Endothelial cell of hepatic sinusoid (primary cell): ENCODE data around the gene NUF2.
"Not testable (repeated sequence)": the region's sequence is repeated elsewhere in the genome, so short reads cannot be mapped to it uniquely, and the experiment has no call there.

ENCODE experiments used
- in situ Hi-C: cut with HindIII; loops from 2 replicates; pipeline ENCODE4 v1.10.0; 2017; ENCODE audit warnings: low sequenced_read_pairs

The NUF2 gene

GRCh38 chr1:163321311-163322305, at the start of gene NUF2:
NUF2 (plus strand) TSS chr1:163321954; CDS start chr1:163326052, 4,098 bp downstream.
- in situ Hi-C loops, result no loop called here

GRCh38 chr1:163273766-163274441, 47.9 kb upstream of the NUF2 start:
- in situ Hi-C loops, result no loop called here

- in situ Hi-C loops, result no loop called here
Observed at GRCh38 chr1:163275222-163275621, 46.5 kb upstream of the NUF2 start.

GRCh38 chr1:163278602-163279001, 43.2 kb upstream of the NUF2 start:
- in situ Hi-C loops, result no loop called here

DNA sequence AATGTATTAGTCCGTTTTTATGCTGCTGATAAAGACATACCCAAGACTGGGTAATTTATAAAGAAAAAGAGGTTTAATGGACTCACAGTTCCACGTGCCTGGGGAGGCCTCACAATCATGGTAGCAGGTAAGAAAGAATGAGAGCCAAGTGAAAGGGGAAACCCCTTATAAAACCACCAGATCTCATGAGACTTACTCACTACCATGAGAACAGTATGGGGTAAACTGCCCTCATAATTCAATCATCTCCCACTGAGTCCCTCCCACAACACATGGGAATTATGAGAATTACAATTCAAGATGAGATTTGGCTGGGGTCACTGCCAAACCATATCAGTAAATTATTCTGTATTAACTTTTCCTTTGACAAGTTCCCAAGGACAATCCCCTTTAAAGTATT, 36.9 kb upstream of the NUF2 start:
- in situ Hi-C loops, result not testable (repeated sequence)

DNA sequence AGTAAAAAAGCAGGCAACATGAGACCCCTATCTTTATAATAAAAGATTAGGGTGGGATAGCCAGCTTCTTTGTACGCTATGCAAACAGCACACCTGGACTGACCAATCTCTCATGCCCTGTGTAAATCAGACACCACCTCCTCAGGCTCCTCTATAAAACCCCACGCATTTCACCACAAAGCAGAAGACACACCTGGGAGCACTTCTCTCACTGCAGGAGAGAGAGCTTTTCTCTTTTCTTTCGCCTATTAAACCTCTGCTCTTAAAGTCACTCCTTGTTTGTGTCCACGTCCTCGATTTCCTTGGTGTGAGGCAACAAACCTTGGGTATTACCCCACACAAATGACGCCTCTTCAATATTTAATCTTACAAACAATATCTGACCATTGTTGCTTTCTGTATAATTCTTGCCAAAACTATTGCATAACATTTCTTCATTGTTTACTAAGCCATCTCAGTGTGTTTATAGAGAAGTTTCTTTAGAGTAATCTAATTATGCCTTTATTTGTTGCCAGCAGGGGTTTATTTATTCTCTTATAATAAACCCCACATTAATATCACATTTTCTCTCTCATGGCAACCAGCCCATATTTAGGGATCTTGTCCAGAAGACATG, 31.6 kb upstream of the NUF2 start:
- in situ Hi-C loops, result loop anchor here (5.0 kb wide), 1 partner anchor 38 kb away; no protein-coding TSS in a partner anchor

- in situ Hi-C loops, result loop anchor here (5.0 kb wide), 1 partner anchor 39 kb away; no protein-coding TSS in a partner anchor
Observed at GRCh38 chr1:163291461-163291860, 30.3 kb upstream of the NUF2 start.

- in situ Hi-C loops, result loop anchor here (5.0 kb wide), 1 partner anchor 40 kb away; no protein-coding TSS in a partner anchor
Observed at GRCh38 chr1:163292153-163292552, 29.6 kb upstream of the NUF2 start.

DNA sequence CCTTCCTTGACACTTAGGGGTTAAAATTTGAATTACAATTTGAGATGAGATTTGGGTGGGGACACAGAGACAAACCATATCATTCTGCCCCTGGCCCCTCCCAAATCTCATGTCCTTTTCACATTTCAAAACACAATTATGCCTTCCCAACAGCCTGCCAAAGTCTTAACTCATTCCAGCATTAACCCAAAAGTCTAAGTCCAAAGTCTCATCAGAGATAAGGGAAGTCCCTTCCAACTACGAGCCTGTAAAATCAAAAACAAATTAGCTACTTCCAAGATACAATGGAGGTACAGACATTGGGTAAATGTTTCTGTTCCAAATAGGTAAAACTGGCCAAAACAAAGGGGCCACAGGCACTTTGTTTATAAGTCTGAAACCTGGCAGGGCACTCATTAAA, 28.3 kb upstream of the NUF2 start:
- in situ Hi-C loops, result loop anchor here (5.0 kb wide), 1 partner anchor 41 kb away; no protein-coding TSS in a partner anchor

GRCh38 chr1:163295949-163296348, 25.8 kb upstream of the NUF2 start:
- in situ Hi-C loops, result no loop called here

GRCh38 chr1:163296504-163297263, 25.1 kb upstream of the NUF2 start:
- in situ Hi-C loops, result no loop called here

GRCh38 chr1:163298365-163298764, 23.4 kb upstream of the NUF2 start:
- in situ Hi-C loops, result no loop called here

DNA sequence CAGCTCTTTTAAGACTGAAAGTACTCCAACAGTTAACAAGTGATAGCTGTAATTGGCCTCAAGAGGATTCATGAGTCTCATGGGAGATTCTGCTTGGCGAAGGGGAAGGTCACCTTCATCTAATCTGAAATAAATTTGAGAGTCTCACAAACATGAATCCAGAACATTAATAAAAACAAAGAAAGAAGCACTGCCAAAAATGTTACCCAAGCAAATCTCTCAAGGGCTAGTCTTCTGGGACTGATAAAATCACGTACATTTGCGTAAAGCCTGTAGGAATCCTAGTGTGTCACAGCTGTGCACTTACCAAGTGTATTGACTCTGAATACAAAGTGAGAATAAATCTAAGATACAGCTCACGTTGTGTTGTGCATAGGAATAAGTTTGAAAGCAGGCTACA, 21.2 kb upstream of the NUF2 start:
- in situ Hi-C loops, result no loop called here

DNA sequence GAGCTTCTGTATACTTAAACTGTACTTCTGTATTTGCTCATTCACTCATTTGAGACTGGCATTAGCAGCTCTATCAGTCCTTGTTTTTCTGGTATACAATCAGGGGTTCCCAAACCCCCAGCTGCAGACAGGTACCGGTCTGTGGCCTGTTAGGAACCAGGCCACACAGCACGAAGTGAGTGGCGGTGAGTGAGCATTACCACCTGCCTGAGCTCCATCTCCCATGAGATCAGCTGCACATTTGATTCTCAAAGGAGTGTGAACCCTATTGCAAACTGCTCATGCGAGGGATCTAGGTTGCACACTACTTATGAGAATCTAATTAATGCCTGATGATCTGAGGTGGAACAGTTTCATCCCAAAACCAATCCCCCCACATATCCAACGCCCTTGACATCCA, 18.2 kb upstream of the NUF2 start:
- in situ Hi-C loops, result no loop called here

DNA sequence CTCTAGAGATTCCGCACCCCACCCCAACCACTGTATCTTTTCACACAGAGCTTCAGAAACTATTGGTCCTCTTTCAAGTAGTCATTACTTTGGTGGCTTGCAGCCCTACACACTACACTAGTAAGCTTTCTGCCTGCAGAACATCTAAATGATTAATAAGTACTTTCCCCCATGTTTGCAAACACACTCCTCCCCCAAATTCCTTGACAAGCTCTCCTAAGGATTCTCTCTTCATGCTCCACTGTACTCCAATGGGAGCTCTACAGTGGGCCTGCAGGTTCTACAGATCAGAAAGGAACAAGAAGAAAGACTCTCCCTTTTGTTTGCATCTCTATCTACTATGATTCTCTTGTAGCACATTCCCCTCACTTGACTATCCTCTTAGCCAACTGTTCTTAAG, 16.3 kb upstream of the NUF2 start:
- in situ Hi-C loops, result no loop called here

GRCh38 chr1:163307479-163308171, 14.1 kb upstream of the NUF2 start:
- in situ Hi-C loops, result no loop called here

- in situ Hi-C loops, result no loop called here
Observed at GRCh38 chr1:163308811-163309210, 12.9 kb upstream of the NUF2 start.

DNA sequence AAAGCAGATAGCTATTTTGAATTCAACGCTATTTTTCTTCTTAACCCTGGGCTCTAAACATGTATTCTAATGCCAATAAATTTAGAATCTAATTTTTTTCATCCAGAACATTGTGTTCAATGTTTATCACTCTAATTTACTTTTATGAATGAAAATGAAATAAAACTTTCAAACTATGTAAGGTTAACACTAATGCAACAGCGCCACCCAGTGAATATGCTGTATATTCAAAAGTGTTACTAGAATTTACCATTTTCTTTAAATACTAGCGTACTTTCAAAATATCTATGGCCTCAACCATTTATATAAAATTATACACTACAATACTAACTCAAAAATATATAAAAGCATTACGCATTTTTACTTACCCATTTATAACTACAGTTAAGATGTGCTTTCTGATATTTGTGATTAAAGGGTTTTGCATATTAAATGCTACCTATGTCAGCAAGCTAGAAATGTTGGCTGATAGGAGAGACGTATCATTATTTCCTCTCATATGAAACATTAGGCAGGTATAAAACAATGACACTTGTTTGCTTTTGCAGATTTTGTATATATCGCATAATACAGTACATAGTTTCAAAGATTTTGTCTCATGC, 5.9 kb upstream of the NUF2 start:
- in situ Hi-C loops, result loop anchor here (10.0 kb wide), 1 partner anchor 471 kb away; no protein-coding TSS in a partner anchor

DNA sequence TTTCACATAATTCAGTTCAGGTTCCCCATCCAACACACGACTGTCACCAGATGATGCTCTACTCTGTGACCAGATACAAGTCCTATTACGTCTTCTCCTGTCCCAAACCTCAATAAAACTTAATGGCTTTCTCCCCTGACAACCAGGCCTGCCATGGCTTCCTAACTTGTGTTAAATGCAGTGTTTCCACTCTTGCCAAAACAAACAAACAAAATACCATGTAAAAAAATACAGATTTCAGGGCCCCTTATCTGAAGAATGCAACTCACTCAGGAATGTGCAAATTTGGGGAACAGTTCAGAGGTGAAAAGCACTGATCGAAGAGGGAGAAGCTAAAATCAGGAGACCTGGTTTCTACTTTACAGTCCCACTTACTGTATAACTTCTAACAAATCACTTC, 863 bp upstream of the NUF2 start:
- in situ Hi-C loops, result no loop called here
